Mucosa of descending colon (tissue), 3 donors: ENCODE results near the gene MMD2. TPM values are rescaled to one million over a fixed set of nuclear protein-coding genes. Genes with fewer than 3 reads are reported as not detected.
"Not testable (repeated sequence)": the region's sequence is repeated elsewhere in the genome, so short reads cannot be mapped to it uniquely, and the experiment has no call there.

Experiments used
- ATAC-seq: fragments of 200-7000 bp; cut with Tn5 transposase; one replicate; pipeline ENCODE4 v1.9.1; 2020; ENCODE audit warnings: mild to moderate bottlenecking, moderate library complexity
- DNase-seq, 3 donors: peaks; one replicate each; pipeline ENCODE4 v3.0.0-alpha.2; 2020
- H3K36me3 ChIP-seq: fragments of 200-600 bp; one replicate; pipeline ENCODE4 v1.8.0; 2021; ENCODE audit warnings: low read depth, mild to moderate bottlenecking
- H3K4me1 ChIP-seq: fragments of 200-600 bp; one replicate; pipeline ENCODE4 v1.8.0; 2021; ENCODE audit warnings: low read depth, mild to moderate bottlenecking
- H3K4me3 ChIP-seq: fragments of 200-600 bp; one replicate; pipeline ENCODE4 v1.8.0; 2021; ENCODE audit warnings: mild to moderate bottlenecking
- H3K9me3 ChIP-seq: fragments of 200-600 bp; one replicate; pipeline ENCODE4 v1.8.0; 2021; ENCODE audit warnings: mild to moderate bottlenecking
- CTCF ChIP-seq: fragments of 200-600 bp; IDR thresholded peaks from one replicate; pipeline ENCODE4 v1.8.0; 2022; ENCODE audit warnings: antibody characterized with exemption, mild to moderate bottlenecking
- intact Hi-C, 2 donors: fragments of 100-400 bp; cut with DNase I in 1 of 2; cut with micrococcal nuclease in 1 of 2; formaldehyde crosslinking; loops; one replicate each; pipeline versions ENCODE4 v1.11.0 to v1.11.1; 2022; cut with DNase I, micrococcal nuclease
- total RNA-seq, 3 donors: library from RNA; stranded (reverse); fragmentation: NEBNext Ultra II Directional in 2 of 3; extraction: Animal tissue kit (Norgen Biotek cat#: 25700) in 2 of 3; gene quantifications; one replicate each; pipeline versions ENCODE4 v1.2.1 to v1.2.4, GENCODE V29; 2021 to 2023
- donor health status: DM: no; HTN: no; CAD: no; lungs with moderate emphysema.
- donor health status: DM: no; HTN: no; CAD: no.
- donor health status: DM: no; HTN: yes; CAD: no.

Gene MMD2
- total RNA-seq, 3 donors from 2014 or later = 0.47 TPM; not detected in 2

GRCh38 chr7:4904346-4904745 is 54.6 kb downstream of the MMD2 start:
- no peaks in the 10 kb centered on the region for H3K36me3 ChIP-seq
- H3K4me1 ChIP-seq = no peaks in the 10 kb centered on the region
- no peak overlapping the region for H3K4me3 ChIP-seq
- intact Hi-C loops = no loop called here
- no peaks in the 10 kb centered on the region for H3K9me3 ChIP-seq
- ATAC-seq = no peak
- no peak for TF ChIP-seq CTCF
- no peak for DNase-seq

GRCh38 chr7:4895766-4896165 is 63.2 kb downstream of the MMD2 start:
- no peak overlapping the region for H3K4me3 ChIP-seq
- peaks cover 6% of the 10 kb centered on the region for H3K9me3 ChIP-seq
- ATAC-seq (no peak), DNase-seq (no peak)
- intact Hi-C loops = no loop called here
- TF ChIP-seq CTCF = no peak
- no peaks in the 10 kb centered on the region for H3K36me3 ChIP-seq
- H3K4me1 ChIP-seq = no peaks in the 10 kb centered on the region

GRCh38 chr7:4894482-4894881 is 64.5 kb downstream of the MMD2 start:
- TF ChIP-seq CTCF = no peak
- Histone ChIP-seq H3K9me3 (peaks cover 6% of the 10 kb centered on the region), H3K36me3 (no peaks in the 10 kb centered on the region), H3K4me3 (no peak overlapping the region), H3K4me1 (no peaks in the 10 kb centered on the region)
- DNase-seq = no peak
- no peak for ATAC-seq
- intact Hi-C loops = no loop called here

GRCh38 chr7:4893929-4894475 is 65.0 kb downstream of the MMD2 start:
- H3K9me3 ChIP-seq = peaks cover 6% of the 10 kb centered on the region
- ATAC-seq (no peak), DNase-seq (no peak)
- intact Hi-C loops = no loop called here
- H3K36me3 ChIP-seq = no peaks in the 10 kb centered on the region
- no peaks in the 10 kb centered on the region for H3K4me1 ChIP-seq
- no peak for TF ChIP-seq CTCF
- no peak overlapping the region for H3K4me3 ChIP-seq

GRCh38 chr7:4893188-4893587 is 65.8 kb downstream of the MMD2 start:
- H3K9me3 ChIP-seq, DNase-seq: not testable (repeated sequence)

GRCh38 chr7:4891522-4891921 is 67.5 kb downstream of the MMD2 start:
- not testable (repeated sequence) for DNase-seq

More at GRCh38 chr7:4893188-4893587, 65.8 kb downstream of the MMD2 start:
- H3K36me3 ChIP-seq, intact Hi-C loops, H3K4me3 ChIP-seq, ATAC-seq, H3K4me1 ChIP-seq: not testable (repeated sequence)

GRCh38 chr7:4889682-4890081 is 69.3 kb downstream of the MMD2 start:
- Histone ChIP-seq H3K36me3 (no peaks in the 10 kb centered on the region), H3K4me3 (no peak overlapping the region), H3K9me3 (peaks cover 6% of the 10 kb centered on the region), H3K4me1 (no peaks in the 10 kb centered on the region)
- no peak for ATAC-seq
- intact Hi-C loops = no loop called here
- no peak for TF ChIP-seq CTCF
- DNase-seq = no peak

More at GRCh38 chr7:4891522-4891921, 67.5 kb downstream of the MMD2 start:
- H3K9me3 ChIP-seq, H3K36me3 ChIP-seq, H3K4me1 ChIP-seq, ATAC-seq, H3K4me3 ChIP-seq, intact Hi-C loops: not testable (repeated sequence)
